NCI-H1092 treated with DMSO at 0.1 percent for 48 hours (cell line): ENCODE results near the gene WNT9B.
"Not testable (repeated sequence)": the region's sequence is repeated elsewhere in the genome, so short reads cannot be mapped to it uniquely, and the experiment has no call there.

ENCODE experiments used
- DNase-seq: peaks from one replicate; lab custom pipeline; 2025; lab: John Stamatoyannopoulos, UW

Gene WNT9B

GRCh38 chr17:46910179-46910927 is 59.0 kb downstream of the WNT9B start:
- DNase-seq = peak; percentile 95

- no peak for DNase-seq
Measured at GRCh38 chr17:46911311-46911710, 59.9 kb downstream of the WNT9B start.

DNA sequence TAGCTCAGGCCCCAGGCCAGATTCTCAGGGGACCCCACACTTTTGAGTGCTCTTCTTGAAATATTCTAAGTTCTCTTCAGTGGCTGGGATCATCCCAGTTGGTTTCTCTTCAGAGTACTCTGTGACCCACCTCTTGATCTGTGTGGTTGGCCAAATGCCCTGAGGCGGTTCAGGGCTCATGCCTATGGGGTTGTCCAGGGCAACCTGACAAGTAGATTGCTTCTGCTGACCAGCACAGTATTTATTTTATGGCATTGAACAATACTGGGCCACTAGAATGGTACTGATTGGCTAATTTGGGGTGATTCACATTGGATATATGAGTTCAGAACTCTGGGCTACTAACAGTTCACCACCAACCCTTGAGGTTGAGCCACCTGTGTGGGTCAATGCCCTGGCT is 64.2 kb downstream of the WNT9B start:
- DNase-seq = no peak

DNA sequence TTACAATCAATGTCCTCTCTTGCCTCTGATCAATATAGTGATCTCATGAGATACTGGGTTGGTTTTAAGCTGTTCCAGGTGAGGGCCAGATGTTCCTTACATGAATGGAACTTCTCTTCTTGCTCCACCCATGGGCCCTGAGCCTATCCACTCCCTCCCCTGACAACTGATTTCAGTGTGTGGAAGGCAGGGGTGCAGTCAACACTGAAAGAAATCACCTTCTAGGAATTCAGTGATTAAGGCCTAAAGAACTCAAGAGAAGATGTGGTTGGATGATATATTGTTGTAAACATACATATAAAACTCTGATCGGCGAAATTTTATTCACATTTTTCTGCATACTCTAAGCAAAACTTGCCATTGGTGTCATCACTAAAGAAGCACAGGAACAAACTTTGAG is 64.8 kb downstream of the WNT9B start:
- no peak for DNase-seq

- DNase-seq = no peak
Measured at GRCh38 chr17:46916623-46917022, 65.2 kb downstream of the WNT9B start.

DNA sequence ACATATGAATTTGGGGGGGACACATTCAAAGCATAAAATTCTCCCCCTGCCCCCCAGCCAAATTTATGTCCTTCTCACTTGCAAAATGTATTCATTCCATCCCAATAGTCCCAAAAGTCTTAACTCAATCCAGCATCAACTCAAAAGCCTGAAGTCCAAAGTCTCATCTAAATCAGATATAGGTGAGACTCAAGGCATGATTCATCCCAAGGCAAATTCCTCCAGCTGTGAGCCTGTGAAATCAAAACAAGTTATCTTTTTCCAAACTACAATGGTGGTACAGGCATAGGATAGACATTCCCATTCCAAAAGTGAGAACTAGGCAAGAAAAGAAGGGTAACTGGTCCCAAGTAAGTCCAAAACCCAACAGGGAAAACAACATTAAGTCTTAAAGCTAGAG is 65.7 kb downstream of the WNT9B start:
- DNase-seq = no peak

- DNase-seq = no peak
Measured at GRCh38 chr17:46917516-46917915, 66.1 kb downstream of the WNT9B start.

DNA sequence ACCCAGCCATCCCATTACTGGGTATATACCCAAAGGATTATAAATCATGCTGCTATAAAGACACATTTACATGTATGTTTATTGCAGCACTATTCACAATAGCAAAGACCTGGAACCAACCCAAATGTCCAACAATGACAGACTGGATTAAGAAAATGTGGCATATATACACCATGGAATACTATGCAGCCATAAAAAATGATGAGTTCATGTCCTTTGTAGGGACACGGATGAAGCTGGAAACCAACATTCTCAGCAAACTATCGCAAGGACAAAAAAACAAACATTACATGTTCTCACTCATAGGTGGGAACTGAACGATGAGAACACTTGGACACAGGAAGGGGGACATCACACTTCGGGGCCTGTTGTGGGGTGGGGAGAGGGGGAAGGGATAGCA is 70.6 kb downstream of the WNT9B start:
- not testable (repeated sequence) for DNase-seq

- DNase-seq = no peak
Measured at GRCh38 chr17:46922487-46922803, 71.1 kb downstream of the WNT9B start.

DNA sequence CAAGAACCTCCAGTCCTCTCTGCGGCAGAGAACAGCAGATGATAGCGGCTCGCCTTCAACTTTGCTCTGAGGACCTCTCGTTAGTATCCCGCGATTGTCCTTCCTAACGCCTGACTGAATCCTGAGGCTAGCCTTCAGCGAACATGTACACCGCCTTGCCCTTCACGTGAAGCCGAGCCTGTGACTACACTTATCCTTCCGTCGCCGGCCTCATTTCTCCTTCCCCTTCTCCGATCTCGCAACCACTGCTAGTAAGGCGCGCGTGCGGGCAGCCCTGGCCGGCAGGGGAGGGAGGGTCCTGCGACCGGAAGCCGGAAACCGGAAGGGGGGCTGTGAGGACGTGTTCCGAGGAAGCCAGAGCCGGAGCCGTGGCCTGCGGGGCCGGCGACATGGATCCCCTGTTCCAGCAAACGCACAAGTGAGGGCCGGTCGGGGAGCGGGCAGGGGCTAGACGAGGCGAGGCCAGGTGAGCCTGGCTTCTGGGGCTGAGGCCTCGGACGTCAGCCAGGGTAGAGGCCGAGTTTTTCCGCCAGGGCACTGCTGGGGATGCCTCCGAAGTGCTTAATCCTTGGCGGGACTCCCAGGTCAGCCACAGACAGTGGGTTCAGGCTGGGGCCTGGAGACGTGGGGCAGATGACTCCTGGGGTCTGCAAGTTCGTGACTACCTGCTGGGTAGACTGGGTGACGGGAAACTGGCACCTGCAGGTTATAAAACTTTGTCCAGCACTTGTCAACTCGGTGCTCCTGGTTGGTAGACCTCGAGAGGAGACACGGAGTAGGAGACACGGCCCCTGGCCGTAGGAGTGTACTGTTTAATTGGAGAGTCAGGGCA is 71.6 kb downstream of the WNT9B start, which contains the start of gene GOSR2:
Gene GOSR2 (plus strand): TSS at position 357 of the 832 bp plus-strand sequence. CDS start 33 bp downstream, at position 390.
- DNase-seq = peak; percentile 95

GRCh38 chr17:46925185-46925868 is 73.9 kb downstream of the WNT9B start:
- DNase-seq = no peak

- DNase-seq = no peak
Measured at GRCh38 chr17:46928467-46929261, 77.3 kb downstream of the WNT9B start.

DNA sequence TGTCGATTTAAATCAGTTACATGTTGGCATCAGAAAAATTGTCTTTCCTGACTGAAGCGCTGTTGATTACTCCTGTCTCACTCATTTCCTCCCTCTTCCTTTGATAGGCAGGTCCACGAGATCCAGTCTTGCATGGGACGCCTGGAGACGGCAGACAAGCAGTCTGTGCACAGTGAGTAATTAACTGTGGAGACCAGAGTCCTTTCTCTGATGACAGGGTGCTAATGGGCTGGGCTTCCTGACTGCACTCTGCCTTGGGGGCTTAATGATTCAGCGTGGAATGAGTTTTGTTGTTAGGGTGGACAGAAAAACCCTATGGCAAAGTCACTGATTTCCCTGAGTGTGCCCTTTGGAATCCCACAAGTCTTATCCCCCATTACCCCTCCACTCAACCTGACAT is 78.0 kb downstream of the WNT9B start:
- no peak for DNase-seq

GRCh38 chr17:46930051-46930450 is 78.7 kb downstream of the WNT9B start:
- DNase-seq = no peak

- no peak for DNase-seq
Measured at GRCh38 chr17:46931596-46931995, 80.2 kb downstream of the WNT9B start.

DNA sequence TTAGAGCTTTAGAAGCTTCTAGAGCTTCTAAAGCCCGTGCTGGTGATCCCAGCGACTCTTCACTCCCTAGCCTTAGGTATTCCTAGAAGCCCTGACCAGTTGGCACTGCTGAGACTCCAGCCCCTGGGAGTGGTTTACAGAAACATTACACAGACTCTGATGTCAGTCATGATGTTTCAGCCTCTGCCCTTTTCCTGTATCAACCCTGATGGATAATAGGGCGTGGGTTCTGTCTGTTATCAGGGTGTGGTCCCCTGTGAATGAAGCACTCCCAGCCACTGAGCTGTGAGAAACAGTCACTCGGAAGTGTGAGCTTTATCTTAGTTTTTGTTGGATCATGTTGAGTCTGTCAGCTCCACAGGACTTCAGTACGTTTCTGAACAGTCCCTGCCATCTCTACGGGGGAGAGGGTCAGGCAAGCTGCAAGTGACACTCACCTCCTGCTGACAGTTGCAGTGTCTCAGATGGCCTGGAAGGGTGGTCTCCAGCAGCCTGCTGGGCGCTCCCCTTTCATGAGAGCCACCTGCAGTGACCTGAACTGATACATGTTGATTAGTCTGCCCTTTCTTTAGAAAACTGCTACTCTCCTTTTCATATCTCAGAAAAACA is 84.4 kb downstream of the WNT9B start:
- DNase-seq = no peak
